ENCODE results near the gene SLC30A3.
"Not testable (repeated sequence)": the region's sequence is repeated elsewhere in the genome, so short reads cannot be mapped to it uniquely, and the experiment has no call there.

SLC30A3 gene

DNA sequence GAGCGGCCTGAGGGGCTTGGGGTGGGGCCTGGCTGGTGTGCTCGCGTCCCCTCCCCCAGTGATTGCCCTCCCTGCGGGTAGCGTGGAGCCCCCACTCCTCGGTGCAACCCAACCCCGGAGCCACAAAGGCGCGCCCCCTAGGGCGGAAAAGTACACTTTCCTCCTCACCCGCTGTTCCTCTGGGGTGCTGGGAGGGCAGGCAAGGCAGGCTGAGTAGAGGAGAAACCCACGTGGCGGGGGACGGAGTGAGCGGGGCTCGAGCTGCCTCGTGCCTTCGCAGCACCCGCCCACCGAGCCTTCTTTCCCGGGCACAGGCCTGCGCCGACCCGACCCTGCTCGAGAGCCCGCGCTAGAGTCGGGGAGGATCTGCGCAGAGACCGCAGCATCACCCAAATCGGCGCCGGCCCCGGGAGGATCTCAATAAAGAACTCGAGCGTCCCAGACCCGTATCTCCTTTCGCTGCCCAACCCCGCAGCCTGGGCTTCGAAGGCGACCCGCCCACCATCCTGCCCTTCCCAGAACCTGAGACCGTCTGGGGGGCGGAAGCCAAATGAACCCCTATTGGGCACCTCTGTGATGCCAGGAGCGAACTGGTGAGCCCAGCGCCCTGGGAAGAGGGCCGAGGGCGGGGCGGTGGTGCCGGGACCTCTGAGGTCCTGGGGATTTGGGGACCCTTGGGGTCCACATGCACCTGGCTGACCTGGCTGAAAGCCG is 43.9 kb upstream of the SLC30A3 start:
- Histone ChIP-seq H3K4me1 (ENCODE audit: control extremely low read depth in 1 of 4, control insufficient read depth in 4 of 4, insufficient read depth in 4 of 4, low read length in 3 of 4) (peaks cover 0 to 26% (median 18%) of the 10 kb centered on the region in 4 experiments), H3K9me3 (ENCODE audit: control extremely low read depth in 1 of 5, control insufficient read depth in 4 of 5, insufficient read depth in 2 of 5, low read depth in 1 of 5, low read length in 4 of 5) (no peaks in the 10 kb centered on the region), H3K27ac (ENCODE audit: insufficient read depth in 1 of 2, low read depth in 1 of 2, low read length in 2 of 2, poor library complexity in 1 of 2, severe bottlenecking in 2 of 2) (no peak overlapping the region), H3K36me3 (ENCODE audit: control insufficient read depth in 4 of 4, insufficient read depth in 4 of 4, low read length in 3 of 4) (peaks cover 4 to 26% (median 13%) of the 10 kb centered on the region in 4 experiments), H3K4me3 (ENCODE audit: control insufficient read depth in 1 of 7, extremely low read depth in 1 of 7, insufficient read depth in 4 of 7, low read depth in 2 of 7, low read length in 6 of 7) (peak overlapping the region in 4 of 7 experiments; percentile 38 to 68 (median 54)), H3K27me3 (replicated peaks in 2 of 5; ENCODE audit: control insufficient read depth in 4 of 5, insufficient read depth in 5 of 5, low read length in 4 of 5) (peaks cover 0 to 42% (median 19%) of the 10 kb centered on the region in 5 experiments)
- peak; percentile 28 to 65 (median 55) for DNase-seq
- POLR2A ChIA-PET, result no interaction called here
- WGBS (ENCODE audit: insufficient coverage), result 3% methylated on average over 37 of the region's 51 CpGs
- CTCF ChIA-PET, result interaction anchor here (0.9 to 7.8 kb wide), 3 partner anchors 25 to 57 kb away, joined by 3 to 94 read pairs (median 51); partner anchors contain the start of gene TRIM54

GRCh38 chr2:27306136-27306535 is 43.3 kb upstream of the SLC30A3 start:
- DNase-seq, result peak in 1 of 3 donors; percentile 8
- ChIA-PET POLR2A (no interaction called here), CTCF (interaction anchor here (0.9 to 7.8 kb wide), 4 partner anchors 16 to 56 kb away, joined by 3 to 94 read pairs (median 27); partner anchors contain the start of gene TRIM54)
- WGBS (ENCODE audit: insufficient coverage), result 43% methylated on average over 20 of the region's 26 CpGs
- no peaks in the 10 kb centered on the region for H3K9me3 ChIP-seq (ENCODE audit: control extremely low read depth in 1 of 5, control insufficient read depth in 4 of 5, insufficient read depth in 2 of 5, low read depth in 1 of 5, low read length in 4 of 5)
- H3K27ac ChIP-seq (ENCODE audit: insufficient read depth in 1 of 2, low read depth in 1 of 2, low read length in 2 of 2, poor library complexity in 1 of 2, severe bottlenecking in 2 of 2), result no peak overlapping the region
- peaks cover 0 to 42% (median 19%) of the 10 kb centered on the region in 5 experiments for H3K27me3 ChIP-seq (replicated peaks in 2 of 5; ENCODE audit: control insufficient read depth in 4 of 5, insufficient read depth in 5 of 5, low read length in 4 of 5)
- H3K36me3 ChIP-seq (ENCODE audit: control insufficient read depth in 4 of 4, insufficient read depth in 4 of 4, low read length in 3 of 4), result peaks cover 4 to 20% (median 9%) of the 10 kb centered on the region in 4 experiments
- peaks cover 0 to 26% (median 18%) of the 10 kb centered on the region in 4 experiments for H3K4me1 ChIP-seq (ENCODE audit: control extremely low read depth in 1 of 4, control insufficient read depth in 4 of 4, insufficient read depth in 4 of 4, low read length in 3 of 4)
- H3K4me3 ChIP-seq (ENCODE audit: control insufficient read depth in 1 of 7, extremely low read depth in 1 of 7, insufficient read depth in 4 of 7, low read depth in 2 of 7, low read length in 6 of 7), result peak overlapping the region in 4 of 7 experiments; percentile 38 to 68 (median 54)

DNA sequence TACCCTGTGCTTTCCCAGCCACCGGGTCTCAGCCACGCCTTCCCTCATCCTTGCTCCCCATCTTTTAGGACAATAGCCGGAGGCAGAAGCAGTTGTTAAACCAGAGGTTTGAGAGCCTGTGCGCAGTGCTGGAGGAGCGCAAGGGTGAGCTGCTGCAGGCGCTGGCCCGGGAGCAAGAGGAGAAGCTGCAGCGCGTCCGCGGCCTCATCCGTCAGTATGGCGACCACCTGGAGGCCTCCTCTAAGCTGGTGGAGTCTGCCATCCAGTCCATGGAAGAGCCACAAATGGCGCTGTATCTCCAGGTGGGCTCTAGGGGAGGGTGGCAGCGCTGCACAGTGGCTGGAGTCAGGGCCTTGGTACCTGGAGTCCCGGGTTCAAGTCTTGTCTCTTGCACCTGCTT is 42.7 kb upstream of the SLC30A3 start:
- Histone ChIP-seq H3K27me3 (replicated peaks in 2 of 5; ENCODE audit: control insufficient read depth in 4 of 5, insufficient read depth in 5 of 5, low read length in 4 of 5) (peaks cover 0 to 42% (median 19%) of the 10 kb centered on the region in 5 experiments), H3K36me3 (ENCODE audit: control insufficient read depth in 4 of 4, insufficient read depth in 4 of 4, low read length in 3 of 4) (peaks cover 4 to 18% (median 8%) of the 10 kb centered on the region in 4 experiments), H3K9me3 (ENCODE audit: control extremely low read depth in 1 of 5, control insufficient read depth in 4 of 5, insufficient read depth in 2 of 5, low read depth in 1 of 5, low read length in 4 of 5) (no peaks in the 10 kb centered on the region), H3K27ac (ENCODE audit: insufficient read depth in 1 of 2, low read depth in 1 of 2, low read length in 2 of 2, poor library complexity in 1 of 2, severe bottlenecking in 2 of 2) (no peak overlapping the region), H3K4me1 (ENCODE audit: control extremely low read depth in 1 of 4, control insufficient read depth in 4 of 4, insufficient read depth in 4 of 4, low read length in 3 of 4) (peaks cover 0 to 26% (median 18%) of the 10 kb centered on the region in 4 experiments), H3K4me3 (ENCODE audit: control insufficient read depth in 1 of 7, extremely low read depth in 1 of 7, insufficient read depth in 4 of 7, low read depth in 2 of 7, low read length in 6 of 7) (no peak overlapping the region)
- 96% methylated on average over 16 of the region's 16 CpGs for WGBS (ENCODE audit: insufficient coverage)
- CTCF ChIA-PET, result interaction anchor here (0.8 to 7.8 kb wide), 8 partner anchors 9 to 206 kb away, joined by 3 to 94 read pairs (median 3); partner anchors contain the start of gene TRIM54
- POLR2A ChIA-PET, result no interaction called here
- DNase-seq, result no peak

GRCh38 chr2:27304488-27305240 is 41.8 kb upstream of the SLC30A3 start:
- POLR2A ChIA-PET, result no interaction called here
- CTCF ChIA-PET, result interaction anchor here (0.8 to 7.8 kb wide), 14 partner anchors 10 to 213 kb away, joined by 3 to 94 read pairs (median 4); partner anchors contain the start of genes MPV17 and TRIM54

GRCh38 chr2:27303093-27304025 is 40.5 kb upstream of the SLC30A3 start:
- peaks cover 0 to 26% (median 18%) of the 10 kb centered on the region in 4 experiments for H3K4me1 ChIP-seq (ENCODE audit: control extremely low read depth in 1 of 4, control insufficient read depth in 4 of 4, insufficient read depth in 4 of 4, low read length in 3 of 4)
- ChIA-PET CTCF (interaction anchor here (0.7 to 7.8 kb wide), 29 partner anchors 7 to 254 kb away, joined by 3 to 94 read pairs (median 4); partner anchors contain the start of genes MPV17 and TRIM54), POLR2A (interaction anchor here (0.6 kb wide), 1 partner anchor 53 kb away, joined by 4 read pairs; the partner anchor contains the start of gene GTF3C2)
- WGBS (ENCODE audit: insufficient coverage), result 30% methylated on average over 22 of the region's 25 CpGs
- H3K9me3 ChIP-seq (ENCODE audit: control extremely low read depth in 1 of 5, control insufficient read depth in 4 of 5, insufficient read depth in 2 of 5, low read depth in 1 of 5, low read length in 4 of 5), result no peaks in the 10 kb centered on the region
- H3K36me3 ChIP-seq (ENCODE audit: control insufficient read depth in 4 of 4, insufficient read depth in 4 of 4, low read length in 3 of 4), result peaks cover 0 to 3% (median 0%) of the 10 kb centered on the region in 4 experiments
- peak; percentile 67 to 78 (median 75) for DNase-seq
- H3K4me3 ChIP-seq (ENCODE audit: control insufficient read depth in 1 of 7, extremely low read depth in 1 of 7, insufficient read depth in 4 of 7, low read depth in 2 of 7, low read length in 6 of 7), result peak overlapping the region in 3 of 7 experiments; percentile 54 to 71 (median 57)
- no peak overlapping the region for H3K27ac ChIP-seq (ENCODE audit: insufficient read depth in 1 of 2, low read depth in 1 of 2, low read length in 2 of 2, poor library complexity in 1 of 2, severe bottlenecking in 2 of 2)
- H3K27me3 ChIP-seq (replicated peaks in 2 of 5; ENCODE audit: control insufficient read depth in 4 of 5, insufficient read depth in 5 of 5, low read length in 4 of 5), result peaks cover 0 to 37% (median 19%) of the 10 kb centered on the region in 5 experiments

More at GRCh38 chr2:27304488-27305240, 41.8 kb upstream of the SLC30A3 start:
- no peaks in the 10 kb centered on the region for H3K9me3 ChIP-seq (ENCODE audit: control extremely low read depth in 1 of 5, control insufficient read depth in 4 of 5, insufficient read depth in 2 of 5, low read depth in 1 of 5, low read length in 4 of 5)
- peaks cover 4 to 12% (median 6%) of the 10 kb centered on the region in 4 experiments for H3K36me3 ChIP-seq (ENCODE audit: control insufficient read depth in 4 of 4, insufficient read depth in 4 of 4, low read length in 3 of 4)
- H3K4me3 ChIP-seq (ENCODE audit: control insufficient read depth in 1 of 7, extremely low read depth in 1 of 7, insufficient read depth in 4 of 7, low read depth in 2 of 7, low read length in 6 of 7), result no peak overlapping the region
- 93% methylated on average over 10 of the region's 13 CpGs for WGBS (ENCODE audit: insufficient coverage)
- no peak for DNase-seq
- H3K27me3 ChIP-seq (replicated peaks in 2 of 5; ENCODE audit: control insufficient read depth in 4 of 5, insufficient read depth in 5 of 5, low read length in 4 of 5), result peaks cover 0 to 42% (median 19%) of the 10 kb centered on the region in 5 experiments
- H3K4me1 ChIP-seq (ENCODE audit: control extremely low read depth in 1 of 4, control insufficient read depth in 4 of 4, insufficient read depth in 4 of 4, low read length in 3 of 4), result peaks cover 0 to 26% (median 18%) of the 10 kb centered on the region in 4 experiments
- no peak overlapping the region for H3K27ac ChIP-seq (ENCODE audit: insufficient read depth in 1 of 2, low read depth in 1 of 2, low read length in 2 of 2, poor library complexity in 1 of 2, severe bottlenecking in 2 of 2)

DNA sequence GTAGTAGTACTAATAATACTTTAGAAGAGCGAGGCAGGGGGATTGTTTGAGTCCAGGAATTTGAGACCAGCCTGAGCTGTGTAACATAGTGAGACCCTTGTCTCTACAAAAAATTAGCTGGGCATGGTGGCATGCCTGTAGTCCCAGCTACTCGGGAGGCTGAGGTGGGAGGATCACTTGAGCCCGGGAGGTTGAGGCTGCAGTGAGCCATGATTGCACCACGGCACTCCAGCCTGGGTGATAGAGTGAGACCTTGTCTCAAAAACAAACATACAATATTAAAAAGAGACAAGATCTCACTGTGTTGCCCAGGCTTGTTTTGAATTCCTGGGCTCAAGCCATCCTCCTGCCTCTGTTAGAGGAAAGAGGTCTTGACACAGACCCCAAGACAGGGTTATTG is 37.8 kb upstream of the SLC30A3 start:
- H3K27me3 ChIP-seq (replicated peaks in 2 of 5; ENCODE audit: control insufficient read depth in 4 of 5, insufficient read depth in 5 of 5, low read length in 4 of 5); H3K4me1 ChIP-seq (ENCODE audit: control extremely low read depth in 1 of 4, control insufficient read depth in 4 of 4, insufficient read depth in 4 of 4, low read length in 3 of 4); H3K4me3 ChIP-seq (ENCODE audit: control insufficient read depth in 1 of 7, extremely low read depth in 1 of 7, insufficient read depth in 4 of 7, low read depth in 2 of 7, low read length in 6 of 7); POLR2A ChIA-PET; H3K9me3 ChIP-seq (ENCODE audit: control extremely low read depth in 1 of 5, control insufficient read depth in 4 of 5, insufficient read depth in 2 of 5, low read depth in 1 of 5, low read length in 4 of 5); DNase-seq; H3K27ac ChIP-seq (ENCODE audit: insufficient read depth in 1 of 2, low read depth in 1 of 2, low read length in 2 of 2, poor library complexity in 1 of 2, severe bottlenecking in 2 of 2); H3K36me3 ChIP-seq (ENCODE audit: control insufficient read depth in 4 of 4, insufficient read depth in 4 of 4, low read length in 3 of 4): not testable (repeated sequence)
- CTCF ChIA-PET, result interaction anchor here (0.7 to 7.8 kb wide), 8 partner anchors 9 to 219 kb away, joined by 3 to 94 read pairs (median 10); partner anchors contain the start of genes MPV17 and TRIM54
- WGBS (ENCODE audit: insufficient coverage), result 100% methylated on average over 1 of the region's 4 CpGs
